Panc1 (cell line): Measurements from ENCODE around the gene CHMP6. TPM values are rescaled to one million over a fixed set of nuclear protein-coding genes. Genes with fewer than 3 reads are reported as not detected.

Experiments used
- ATAC-seq: fragments of 200-7000 bp; cut with Tn5 transposase; 2 replicates; pipeline ENCODE4 v1.9.1; 2020; ENCODE audit warnings: mild to moderate bottlenecking, moderate library complexity
- BruUV-seq: library from RNA; stranded (reverse); fragments of 400-500 nt; replicated peaks from 2 replicates; lab custom pipeline; 2021; lab: Mats Ljungman, UMichigan
- CTCF ChIA-PET: fragments of 300-600 bp; sonication (Branson Sonifier 250); formaldehyde crosslinking; loops from one replicate; lab custom pipeline; 2022; ENCODE audit warnings: antibody characterized with exemption; lab: Charles Lee
- POLR2A ChIA-PET: fragments of 300-600 bp; sonication (Branson Sonifier 250); formaldehyde crosslinking; loops from one replicate; lab custom pipeline; 2022; ENCODE audit warnings: antibody characterized with exemption; lab: Charles Lee
- DNase-seq: peaks from one replicate; pipeline ENCODE4 v3.0.0-alpha.2; 2010; ENCODE audit warnings: low read depth, low spot score
- H3K27ac ChIP-seq: 2 replicates; pipeline ENCODE4 v1.5.1; 2011; ENCODE audit warnings: mild to moderate bottlenecking, low read length, inconsistent platforms
- H3K27me3 ChIP-seq: fragments of 200-500 bp; sonication (Bioruptor generic); 2 replicates; pipeline ENCODE4 v1.6.0; 2014; ENCODE audit warnings: low read length, inconsistent platforms; ENCODE audit not compliant: control insufficient read depth, insufficient read depth
- H3K36me3 ChIP-seq: fragments of 200-500 bp; sonication (Bioruptor generic); 2 replicates; pipeline ENCODE4 v1.5.1; 2014; ENCODE audit warnings: inconsistent platforms, mild to moderate bottlenecking, low read length, moderate library complexity; ENCODE audit not compliant: control insufficient read depth, insufficient read depth
- H3K4me1 ChIP-seq: 2 replicates; pipeline ENCODE4 v1.5.1; 2011; ENCODE audit warnings: inconsistent platforms, mild to moderate bottlenecking, low read length, moderate library complexity; ENCODE audit not compliant: control insufficient read depth, insufficient read depth
- H3K4me3 ChIP-seq, 2 experiments: 2 replicates each; pipeline ENCODE4 v1.5.1; 2011 to 2012; ENCODE audit warnings: low read depth in 2 of 2, low read length in 2 of 2, mild to moderate bottlenecking in 2 of 2, inconsistent platforms in 1 of 2, moderate library complexity in 1 of 2
- H3K9me3 ChIP-seq: fragments of 200-500 bp; sonication (Bioruptor generic); 2 replicates; pipeline ENCODE4 v1.5.1; 2014; ENCODE audit warnings: low read depth, mild to moderate bottlenecking, inconsistent platforms, low read length, moderate library complexity; ENCODE audit not compliant: control insufficient read depth, insufficient read depth
- CTCF ChIP-seq: fragments of 450-650 bp; IDR thresholded peaks from 2 replicates; pipeline ENCODE4 v1.5.1; 2017; ENCODE audit warnings: mild to moderate bottlenecking
- POLR2AphosphoS5 ChIP-seq: IDR thresholded peaks from 2 replicates; pipeline ENCODE4 v1.6.1; 2012; ENCODE audit warnings: mild to moderate bottlenecking, low read depth, low read length, moderate library complexity
- REST ChIP-seq, 2 experiments: IDR thresholded peaks; 2 replicates each; pipeline ENCODE4 v1.6.1; 2011 to 2012; ENCODE audit warnings: low read depth in 2 of 2, control low read depth in 1 of 2, low read length in 1 of 2, mild to moderate bottlenecking in 1 of 2, moderate library complexity in 1 of 2; ENCODE audit not compliant: insufficient read depth in 1 of 2
- SIN3A ChIP-seq: IDR thresholded peaks from 2 replicates; pipeline ENCODE4 v1.6.1; 2012; ENCODE audit warnings: low read depth, mild to moderate bottlenecking, low read length, moderate library complexity, borderline replicate concordance; ENCODE audit not compliant: insufficient read depth
- TCF7L2 ChIP-seq: IDR thresholded peaks from 2 replicates; pipeline ENCODE4 v1.6.1; 2011; ENCODE audit warnings: mild to moderate bottlenecking, low read depth, low read length, inconsistent platforms
- in situ Hi-C: cut with HindIII; loops from 2 replicates; pipeline ENCODE4 v1.10.0; 2016; ENCODE audit warnings: low sequenced_read_pairs, low pct_unique_long_range_greater_than_20kb
- intact Hi-C: fragments of 100-400 bp; cut with micrococcal nuclease; formaldehyde crosslinking; loops from one replicate; pipeline ENCODE4 v1.10.0; 2022; ENCODE audit not compliant: unreplicated experiment
- total RNA-seq: library from RNA; stranded (reverse); gene quantifications from one replicate; pipeline ENCODE4 v1.2.1, GENCODE V29; 2021; ENCODE audit not compliant: unreplicated experiment

The CHMP6 gene
- total RNA-seq, 1 experiment from 2014 or later, result 43.7 TPM

GRCh38 chr17:80987941-80988461, 3.6 kb upstream of the CHMP6 start:
- H3K27me3 ChIP-seq, result no peaks in the 10 kb centered on the region
- intact Hi-C loops (no loop called here), in situ Hi-C loops (no loop called here)
- no peaks in the 10 kb centered on the region; the same call in 1 of the 2 replicates for H3K36me3 ChIP-seq
- DNase-seq (no peak), ATAC-seq (no peak)
- H3K4me3 ChIP-seq, result no peak overlapping the region
- TF ChIP-seq SIN3A, result no peak
- TF ChIP-seq TCF7L2, result no peak
- no peak for TF ChIP-seq REST (IDR thresholded peaks at IDR 0.05; ENCODE audit: insufficient read depth in 1 of 2, low read depth in 2 of 2, low read length in 1 of 2)
- TF ChIP-seq CTCF, result no peak
- TF ChIP-seq POLR2AphosphoS5, result no peak
- ChIA-PET CTCF (interaction anchor here (0.6 to 1.0 kb wide), 3 partner anchors 30 to 126 kb away, joined by 3 to 4 read pairs (median 4); no protein-coding TSS in a partner anchor), POLR2A (no interaction called here)
- H3K27ac ChIP-seq, result no peak overlapping the region
- H3K4me1 ChIP-seq, result peaks cover 20% of the 10 kb centered on the region
- no TSS peak for BruUV-seq
- H3K9me3 ChIP-seq, result no peaks in the 10 kb centered on the region

GRCh38 chr17:80989586-80989913, 2.1 kb upstream of the CHMP6 start:
- peaks cover 22% of the 10 kb centered on the region for H3K4me1 ChIP-seq
- H3K27ac ChIP-seq, result peak overlapping the region; percentile 36; the same call in 1 of the 2 replicates
- H3K9me3 ChIP-seq, result no peaks in the 10 kb centered on the region
- DNase-seq (no peak), ATAC-seq (peak; percentile 12)
- peak overlapping the region; percentile 26 to 55 for H3K4me3 ChIP-seq
- H3K36me3 ChIP-seq, result no peaks in the 10 kb centered on the region; the same call in 1 of the 2 replicates
- TF ChIP-seq CTCF (no peak), TCF7L2 (no peak), SIN3A (no peak), POLR2AphosphoS5 (no peak), REST (IDR thresholded peaks at IDR 0.05; ENCODE audit: insufficient read depth in 1 of 2, low read depth in 2 of 2, low read length in 1 of 2) (no peak)
- intact Hi-C loops (no loop called here), in situ Hi-C loops (no loop called here)
- ChIA-PET POLR2A (no interaction called here), CTCF (interaction anchor here (0.5 to 0.9 kb wide), 2 partner anchors 233 to 249 kb away, joined by 3 to 17 read pairs; partner anchors contain the start of genes CEP131, NDUFAF8 and TEPSIN)
- no TSS peak for BruUV-seq
- no peaks in the 10 kb centered on the region for H3K27me3 ChIP-seq
